HG03520 (cell line): Measurements from ENCODE around the gene TMEM131L.
"Not testable (repeated sequence)": the region's sequence is repeated elsewhere in the genome, so short reads cannot be mapped to it uniquely, and the experiment has no call there.

Experiments
- ATAC-seq: cut with Tn5 transposase; IDR thresholded peaks from one replicate; pipeline ENCODE4 v1.9.1; 2021; ENCODE audit warnings: mild to moderate bottlenecking, moderate library complexity; ENCODE audit not compliant: unreplicated experiment

Gene TMEM131L

DNA sequence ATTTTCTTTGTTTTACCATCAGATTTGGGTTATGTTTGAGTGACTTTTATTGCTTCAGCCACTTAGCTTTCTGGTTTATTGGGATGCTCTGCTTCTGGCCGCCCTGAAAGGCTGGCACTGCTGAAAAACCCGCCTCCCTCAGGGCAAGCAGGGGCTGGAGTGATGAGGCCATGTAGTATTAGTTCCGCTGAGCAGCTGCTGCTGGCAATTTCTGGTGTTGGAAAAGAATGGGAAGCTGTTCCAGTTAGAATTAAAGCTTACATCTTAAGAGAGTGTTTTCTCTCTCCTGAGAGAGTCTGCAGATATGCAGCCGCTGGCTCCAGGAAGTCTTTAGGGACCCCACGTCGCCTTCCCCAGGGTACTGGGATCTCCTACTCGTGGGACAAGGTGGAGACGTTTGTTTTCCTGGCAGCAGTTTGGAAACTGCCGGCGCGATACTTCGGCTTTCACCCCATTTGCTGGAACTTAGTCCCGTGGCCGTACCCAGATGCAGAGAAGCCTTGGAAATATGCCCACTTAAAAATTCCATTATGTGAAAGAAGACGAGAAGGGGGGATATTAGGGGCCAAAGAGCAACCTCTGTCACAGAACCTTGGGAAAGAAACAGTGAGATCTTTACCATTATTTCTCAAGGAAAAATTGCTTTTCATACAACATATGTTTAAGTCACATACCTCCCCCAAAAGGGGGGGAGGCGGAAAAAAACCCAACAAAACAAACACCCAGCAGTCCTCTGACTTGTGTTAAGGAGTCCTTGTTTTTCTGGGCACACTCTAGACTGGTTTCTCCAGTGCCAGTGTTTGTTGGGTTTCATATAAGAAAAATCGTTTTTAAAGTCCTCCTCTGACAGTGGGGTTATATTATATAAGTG is 72.6 kb downstream of the TMEM131L start:
- ATAC-seq: no peak

DNA sequence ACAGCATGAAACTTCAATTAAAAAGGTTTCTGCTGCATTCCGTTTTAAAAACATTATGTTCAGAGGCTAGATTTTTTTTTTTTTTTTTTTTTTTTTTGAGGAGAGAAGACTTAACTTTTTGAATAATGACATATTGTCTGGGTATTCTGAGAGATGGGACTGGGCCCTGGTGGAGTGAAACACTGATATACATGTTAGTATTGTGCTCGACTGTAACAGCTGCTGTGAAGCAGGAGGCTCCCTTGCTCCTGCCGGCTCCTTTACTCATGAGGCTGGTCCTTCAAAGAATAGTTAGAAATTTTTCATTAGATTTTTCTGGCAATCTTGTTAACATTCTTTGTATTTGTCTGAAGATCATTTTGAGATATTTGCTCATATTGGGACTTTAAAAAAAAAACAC is 73.3 kb downstream of the TMEM131L start:
- ATAC-seq: no peak

- no peak for ATAC-seq
Observed at GRCh38 chr4:153541456-153542096, 75.4 kb downstream of the TMEM131L start.

DNA sequence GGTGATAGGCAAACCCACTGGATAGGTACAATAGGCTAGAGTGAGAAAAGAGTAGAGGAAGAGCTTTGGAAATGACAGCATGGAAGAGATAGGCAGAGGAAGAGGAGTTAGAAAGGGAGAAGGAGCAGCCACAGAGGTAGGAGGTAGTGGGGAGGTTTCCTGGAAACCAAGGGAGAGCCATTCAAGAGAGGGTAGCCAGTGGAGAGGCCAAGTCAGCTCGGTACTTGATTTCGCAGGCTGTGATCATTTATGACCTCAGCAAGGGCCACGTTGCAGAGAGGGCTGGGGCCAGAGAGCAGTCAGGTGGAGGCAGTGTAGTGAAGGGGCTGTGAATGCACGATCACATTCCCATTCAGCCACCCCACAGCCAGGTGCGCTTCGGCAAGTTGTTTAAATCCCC is 76.0 kb downstream of the TMEM131L start:
- no peak for ATAC-seq

GRCh38 chr4:153542834-153543233 is 76.7 kb downstream of the TMEM131L start:
- ATAC-seq: no peak

DNA sequence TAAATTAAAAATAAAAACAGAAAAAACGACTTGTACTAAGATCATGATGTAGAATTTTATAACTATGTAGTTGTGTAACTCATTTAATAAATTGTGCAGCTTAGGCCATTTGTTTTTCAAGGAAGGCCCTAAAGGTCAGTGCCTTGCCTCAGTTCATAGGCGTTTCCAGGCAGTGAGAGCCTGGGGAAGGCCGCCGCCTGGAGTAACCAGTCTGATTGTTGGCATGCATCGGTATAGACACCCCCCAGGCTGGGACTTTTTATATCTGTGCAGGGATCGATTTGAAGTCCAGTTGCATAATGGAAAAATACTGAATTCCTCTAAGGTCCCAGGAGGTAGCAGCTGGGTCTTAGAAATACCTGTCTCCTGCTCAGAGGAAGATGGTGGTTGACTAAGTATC is 77.2 kb downstream of the TMEM131L start:
- no peak for ATAC-seq

DNA sequence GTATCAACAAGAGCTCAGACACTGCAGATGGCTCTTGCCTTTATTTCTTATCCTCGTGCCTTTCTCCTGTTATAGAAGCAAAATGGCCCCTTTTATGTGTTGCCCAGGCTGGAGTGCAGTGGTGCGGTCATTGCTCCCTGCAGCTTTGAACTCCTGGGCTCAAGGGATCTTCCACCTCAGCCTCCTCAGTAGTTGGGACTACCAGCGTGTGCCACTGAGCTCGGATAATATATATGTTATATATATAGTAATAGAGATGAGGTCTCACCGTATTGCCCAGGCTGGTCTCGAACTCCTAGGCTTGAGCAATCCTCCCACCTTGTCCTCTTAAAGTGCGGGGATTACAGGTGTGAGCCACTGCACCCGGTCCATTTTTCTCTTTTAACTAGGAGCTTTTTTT is 79.7 kb downstream of the TMEM131L start:
- ATAC-seq: no peak

GRCh38 chr4:153546280-153546679 is 80.1 kb downstream of the TMEM131L start:
- ATAC-seq: no peak

DNA sequence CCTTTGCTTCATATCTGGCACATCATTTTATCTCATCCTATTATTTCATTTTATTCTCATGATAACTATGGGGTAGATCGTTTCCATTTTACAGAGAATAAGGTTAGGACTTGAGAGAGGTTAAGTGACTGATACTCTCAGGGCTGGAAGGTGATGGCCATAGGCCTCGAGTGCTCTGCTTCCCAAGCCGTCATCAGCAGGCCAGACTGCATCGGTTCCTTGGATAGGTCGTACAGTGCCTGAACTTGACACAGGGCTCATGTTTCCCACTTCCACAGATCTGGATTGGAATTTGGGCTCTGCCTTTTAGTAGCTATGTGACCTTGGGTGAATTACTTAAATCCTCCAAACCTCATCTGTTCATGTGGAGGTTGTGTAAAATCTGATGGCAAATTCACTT is 81.4 kb downstream of the TMEM131L start:
- ATAC-seq: no peak

DNA sequence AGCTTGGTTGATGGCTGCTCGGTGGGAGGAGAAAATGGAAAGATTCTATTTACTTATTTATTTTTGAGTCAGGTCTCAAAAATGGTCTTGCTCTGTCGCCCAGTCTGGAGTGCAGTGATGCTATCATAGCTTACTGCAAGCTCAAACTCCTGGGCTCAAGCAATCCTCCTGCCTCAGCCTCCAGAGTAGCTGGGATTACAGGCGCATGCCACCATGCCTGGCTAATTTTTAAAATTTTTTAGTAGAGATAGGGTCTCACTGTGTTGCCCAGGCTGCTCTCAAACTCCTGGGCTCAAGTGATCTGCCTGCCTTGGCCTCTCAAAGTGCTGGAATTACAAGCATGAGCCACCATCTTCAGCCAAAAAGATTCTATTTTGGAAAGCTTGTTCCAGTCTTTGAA is 82.7 kb downstream of the TMEM131L start:
- not testable (repeated sequence) for ATAC-seq

DNA sequence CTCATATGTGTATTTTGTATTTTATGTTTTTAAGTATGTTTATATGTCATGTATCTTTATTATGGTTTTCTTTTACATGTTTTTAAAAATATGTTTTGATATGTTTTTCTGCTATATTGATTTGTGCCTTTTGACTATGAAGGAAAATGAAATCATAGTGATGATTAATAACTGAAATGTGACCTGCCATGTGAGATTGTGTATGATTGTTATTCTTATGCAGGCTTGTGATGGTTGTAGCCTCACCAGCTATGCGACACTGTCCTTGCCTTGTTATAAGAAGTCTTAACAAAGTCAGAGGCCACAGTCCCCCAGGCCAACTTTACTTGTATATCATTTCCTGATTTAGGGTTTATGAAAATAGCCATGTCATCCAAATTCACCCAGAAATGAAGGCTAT is 83.2 kb downstream of the TMEM131L start:
- ATAC-seq: no peak

GRCh38 chr4:153553155-153553818 is 87.1 kb downstream of the TMEM131L start:
- ATAC-seq: no peak

- no peak for ATAC-seq
Observed at GRCh38 chr4:153553819-153554170, 87.6 kb downstream of the TMEM131L start.

DNA sequence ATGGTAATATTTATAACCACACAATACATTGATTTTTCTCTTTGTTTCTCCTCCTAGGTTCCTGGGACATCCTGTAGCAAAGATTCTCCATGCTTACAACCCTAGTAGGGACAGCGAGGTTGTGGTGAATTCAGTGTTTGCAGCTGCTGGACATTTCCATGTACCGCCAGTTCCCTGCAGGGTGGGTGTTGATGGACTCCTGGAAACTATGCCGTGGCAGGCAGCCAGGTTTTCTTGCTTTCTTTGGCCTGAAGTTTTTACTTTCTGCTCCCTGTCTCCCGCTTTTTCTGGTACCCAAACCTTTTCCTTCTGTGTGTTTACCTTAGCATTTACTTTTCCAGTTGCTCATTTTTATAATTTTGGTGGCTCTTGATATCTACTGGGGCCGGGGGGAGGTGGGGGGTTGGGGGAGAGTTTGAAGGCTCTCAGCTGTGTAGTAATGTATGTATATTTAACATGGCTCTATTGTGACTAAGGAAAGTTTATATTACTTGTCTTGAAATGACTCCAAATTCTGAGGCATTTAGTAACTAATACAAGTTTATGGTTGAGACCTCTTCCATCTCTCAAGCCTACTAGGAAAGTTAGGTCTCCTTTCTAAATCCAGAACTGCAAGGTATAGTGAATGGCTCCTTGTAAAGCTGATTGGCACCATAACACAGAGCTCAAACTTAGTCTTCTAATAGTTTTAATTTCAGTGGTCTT is 89.7 kb downstream of the TMEM131L start:
- ATAC-seq: no peak

- no peak for ATAC-seq
Observed at GRCh38 chr4:153556435-153556815, 90.3 kb downstream of the TMEM131L start.

GRCh38 chr4:153560908-153561307 is 94.7 kb downstream of the TMEM131L start:
- peak; percentile 74 for ATAC-seq

DNA sequence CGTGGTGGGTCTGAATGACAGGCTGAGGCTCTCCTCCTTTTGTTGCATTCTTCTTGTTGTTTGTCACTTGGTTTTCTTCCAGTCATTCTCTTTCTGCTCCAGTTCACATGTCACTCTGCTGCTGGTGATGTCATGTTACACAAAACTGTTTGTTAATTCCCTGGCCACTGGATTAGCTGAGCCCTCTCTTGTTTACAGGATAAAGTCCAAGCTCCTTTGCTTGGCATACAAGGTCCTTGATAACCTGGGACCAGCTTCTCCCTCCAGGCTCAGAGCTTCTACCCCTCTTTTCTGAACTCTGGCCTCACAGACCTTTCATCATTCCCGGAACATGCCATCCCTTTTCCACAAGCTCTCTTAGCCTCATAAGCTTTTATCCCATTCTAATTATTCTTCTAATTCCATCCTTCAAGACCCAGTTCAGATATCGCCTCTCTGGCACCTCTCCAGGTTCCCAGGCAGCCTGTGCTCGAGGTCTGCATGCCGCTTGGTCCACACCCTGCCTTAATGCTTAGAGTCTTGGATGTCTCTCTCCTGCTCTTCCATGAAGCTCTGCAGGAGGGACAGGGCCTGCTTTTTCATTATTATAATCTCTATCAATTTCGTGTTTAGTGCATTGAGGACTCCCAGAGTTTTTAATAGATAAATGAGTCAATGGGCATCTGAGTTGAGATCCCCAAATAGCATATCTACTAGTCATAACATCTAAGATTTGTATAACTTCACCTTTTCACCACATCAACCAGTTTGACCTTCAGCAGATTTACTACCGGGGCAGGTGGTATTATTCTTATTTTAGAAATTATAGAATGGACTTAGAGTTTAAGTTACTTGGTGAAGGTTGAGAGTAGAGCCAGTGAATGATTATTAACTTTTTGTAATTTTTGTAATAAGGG is 98.7 kb downstream of the TMEM131L start:
- ATAC-seq: no peak

- no peak for ATAC-seq
Observed at GRCh38 chr4:153566631-153567150, 100.5 kb downstream of the TMEM131L start.

- ATAC-seq: not testable (repeated sequence)
Observed at GRCh38 chr4:153567660-153568059, 101.5 kb downstream of the TMEM131L start.
